GM21447 (cell line): ENCODE data around the gene SLC35E3.

ENCODE experiments used
- ATAC-seq: cut with Tn5 transposase; IDR thresholded peaks from one replicate; pipeline ENCODE4 v1.9.1; 2021; ENCODE audit not compliant: unreplicated experiment

Gene SLC35E3

DNA sequence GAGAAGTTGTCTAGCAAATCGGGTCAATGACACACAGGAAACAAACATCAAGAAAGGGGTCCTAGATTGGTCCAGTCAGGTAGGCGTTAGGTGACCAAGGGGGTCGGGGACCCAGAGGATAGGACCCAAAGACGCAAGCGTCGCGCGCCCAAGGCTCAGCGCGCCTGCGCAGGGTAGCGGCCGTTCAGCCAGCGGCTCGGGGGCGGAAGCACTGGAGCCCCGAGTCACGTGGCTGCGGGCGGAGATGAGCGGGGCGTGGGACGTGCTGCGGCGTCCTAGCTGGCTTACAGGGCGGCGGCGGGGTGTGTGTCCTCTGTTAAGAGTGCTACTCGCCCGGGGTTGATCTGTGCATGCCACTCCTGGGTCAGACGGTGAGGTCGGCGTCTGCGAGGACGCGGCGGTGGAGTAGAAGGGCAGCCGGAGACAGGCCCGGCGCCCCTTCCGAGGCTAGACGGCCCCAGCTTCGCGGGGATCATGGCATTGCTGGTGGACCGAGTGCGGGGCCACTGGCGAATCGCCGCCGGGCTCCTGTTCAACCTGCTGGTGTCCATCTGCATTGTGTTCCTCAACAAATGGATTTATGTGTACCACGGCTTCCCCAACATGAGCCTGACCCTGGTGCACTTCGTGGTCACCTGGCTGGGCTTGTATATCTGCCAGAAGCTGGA is at the start of gene SLC35E3:
Gene SLC35E3, plus strand, starts transcription at position 273 of the 668 bp plus-strand sequence. Its CDS starts 202 bp downstream, at position 475.
- peak; percentile 97 for ATAC-seq

DNA sequence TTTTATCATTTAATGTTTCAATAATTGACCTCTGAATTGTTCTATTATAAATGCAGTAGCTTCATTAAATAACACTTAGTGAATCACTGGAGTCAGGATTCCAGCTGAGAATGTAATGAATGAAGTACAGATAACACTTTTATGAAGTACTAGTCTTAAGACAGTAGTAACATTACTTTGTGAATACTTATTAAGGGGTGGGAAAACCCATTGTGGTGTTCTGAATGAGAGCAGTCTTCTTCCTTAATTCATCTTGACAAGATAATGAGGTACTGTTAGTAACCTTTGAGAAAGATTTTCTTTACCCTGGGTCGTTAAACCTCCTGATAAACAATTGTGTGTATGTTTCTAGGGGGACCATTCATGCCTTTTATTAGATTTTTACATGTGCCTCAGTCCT is 46.5 kb upstream of the SLC35E3 start:
- no peak for ATAC-seq

DNA sequence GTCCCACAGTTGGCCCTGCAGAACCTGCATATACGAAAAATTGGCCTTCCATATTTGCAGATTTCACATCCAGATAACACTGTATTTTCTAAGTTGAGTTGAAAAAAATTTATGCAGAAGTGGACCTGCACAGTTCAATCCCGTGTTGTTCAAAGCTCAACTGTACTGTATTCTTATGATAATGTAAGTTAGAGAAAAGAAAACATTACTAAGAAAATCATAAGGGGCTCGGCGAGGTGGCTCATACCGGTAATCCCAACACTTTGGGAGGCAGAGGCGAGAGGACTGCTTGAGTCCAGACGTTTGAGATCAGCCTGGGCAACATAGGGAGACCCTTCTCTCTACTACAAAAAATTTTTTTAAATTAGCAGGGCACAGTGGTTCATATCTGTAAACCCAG is 18.2 kb upstream of the SLC35E3 start:
- ATAC-seq = no peak

DNA sequence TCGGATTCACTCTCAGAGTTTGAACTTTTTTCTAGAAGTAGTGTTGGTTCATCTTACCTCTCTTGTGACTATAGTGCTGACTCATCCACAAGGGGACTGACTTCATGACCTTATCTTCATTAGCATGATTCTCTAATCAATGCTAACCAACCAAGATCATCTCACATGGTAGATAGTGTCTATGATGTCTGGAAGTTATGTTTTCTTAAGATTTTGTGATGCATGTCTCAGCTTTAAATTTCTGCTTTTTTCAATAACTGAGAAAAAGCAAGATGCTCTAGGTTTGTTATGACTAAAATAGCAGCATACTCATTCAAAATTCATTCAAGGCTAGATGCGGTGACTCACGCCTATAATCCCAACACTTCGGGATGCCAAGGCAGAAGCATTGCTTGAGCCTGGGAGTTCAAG is 12.3 kb upstream of the SLC35E3 start:
- ATAC-seq = no peak

DNA sequence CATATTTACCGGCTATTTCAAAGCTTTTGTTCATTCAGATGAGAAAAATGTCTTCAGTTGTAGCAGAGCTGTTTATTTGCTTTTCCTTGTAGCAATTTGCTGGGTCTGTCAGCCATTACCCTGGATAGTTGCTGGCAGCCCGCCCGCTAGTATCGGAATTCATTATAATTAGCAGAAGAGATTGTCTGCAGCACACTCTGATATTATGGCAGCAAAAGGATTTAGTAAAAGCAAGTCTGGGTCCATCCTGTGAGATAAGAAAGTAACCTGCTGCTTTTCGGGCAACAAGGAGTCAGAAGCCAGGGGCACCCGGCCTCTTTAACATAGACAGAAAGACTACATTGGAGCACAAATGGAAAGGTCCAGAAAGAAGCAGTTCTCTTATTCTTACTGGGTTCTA is 6.1 kb upstream of the SLC35E3 start:
- ATAC-seq = no peak

DNA sequence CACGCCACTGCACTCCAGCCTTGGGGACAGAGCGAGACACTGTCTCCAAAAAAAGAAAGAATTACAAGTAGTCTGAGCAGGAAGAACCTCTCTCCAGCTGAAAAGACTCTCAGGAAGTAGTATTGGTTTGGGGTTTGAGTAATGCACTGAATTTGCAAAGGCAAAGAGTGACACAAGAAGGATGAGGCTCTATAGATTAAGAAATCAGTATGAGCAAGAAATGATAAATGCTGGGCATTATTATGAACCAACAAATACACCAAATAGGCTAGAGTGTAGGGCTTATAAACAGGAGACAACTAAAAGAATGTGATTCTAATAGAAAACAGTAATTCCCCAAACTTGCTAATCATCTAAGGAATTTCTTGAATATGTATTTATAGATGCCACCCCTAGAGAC is 2.6 kb upstream of the SLC35E3 start:
- no peak for ATAC-seq

DNA sequence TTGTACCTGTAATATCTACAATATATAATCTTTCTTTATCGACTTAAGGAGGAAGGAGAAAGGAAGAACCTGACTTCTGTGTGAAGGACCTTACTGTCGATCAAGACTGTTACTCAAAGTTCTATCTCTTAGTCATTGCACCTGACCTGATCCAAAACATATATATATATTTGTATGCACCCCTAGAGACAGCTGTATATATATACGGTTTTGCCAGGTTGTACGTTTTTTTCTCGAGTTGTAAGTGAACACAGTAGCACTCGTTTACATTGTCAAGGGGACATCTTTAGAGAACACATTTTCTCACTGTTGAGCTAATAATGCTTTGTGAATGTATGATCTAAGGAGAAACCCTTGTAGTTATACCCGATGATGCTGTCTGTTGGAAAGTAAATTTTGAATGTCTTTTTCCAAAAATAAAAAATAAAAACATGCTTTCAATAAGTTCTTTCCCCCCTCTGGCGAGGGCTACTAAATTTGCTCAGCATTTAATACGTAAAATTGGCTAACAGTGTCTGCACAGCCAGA is 536 bp upstream of the SLC35E3 start:
- no peak for ATAC-seq

DNA sequence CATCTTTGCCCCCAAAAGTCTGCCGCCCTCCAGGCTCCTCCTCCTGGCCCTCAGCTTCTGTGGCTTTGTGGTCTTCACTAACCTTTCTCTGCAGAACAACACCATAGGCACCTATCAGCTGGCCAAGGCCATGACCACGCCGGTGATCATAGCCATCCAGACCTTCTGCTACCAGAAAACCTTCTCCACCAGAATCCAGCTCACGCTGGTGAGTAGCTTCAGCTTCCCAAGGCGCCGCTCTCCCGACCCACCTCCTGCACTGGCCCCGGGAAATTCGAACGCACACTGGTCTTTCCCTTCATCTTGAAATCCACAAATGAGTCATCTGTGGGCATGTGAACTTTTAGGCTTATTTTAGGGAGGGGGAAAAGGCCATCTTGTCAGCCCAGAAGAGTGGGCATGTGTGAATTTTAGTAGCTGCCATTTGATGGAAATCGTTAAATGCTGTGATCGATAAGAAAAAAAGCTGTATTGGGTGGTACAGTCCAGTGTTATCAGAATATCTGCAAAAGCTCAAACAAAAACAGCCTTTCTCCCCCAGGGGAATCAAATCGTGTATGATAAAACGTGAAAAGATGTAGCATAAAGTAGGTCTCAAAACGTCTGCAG is 700 bp downstream of the SLC35E3 start:
- ATAC-seq = peak; percentile 44

DNA sequence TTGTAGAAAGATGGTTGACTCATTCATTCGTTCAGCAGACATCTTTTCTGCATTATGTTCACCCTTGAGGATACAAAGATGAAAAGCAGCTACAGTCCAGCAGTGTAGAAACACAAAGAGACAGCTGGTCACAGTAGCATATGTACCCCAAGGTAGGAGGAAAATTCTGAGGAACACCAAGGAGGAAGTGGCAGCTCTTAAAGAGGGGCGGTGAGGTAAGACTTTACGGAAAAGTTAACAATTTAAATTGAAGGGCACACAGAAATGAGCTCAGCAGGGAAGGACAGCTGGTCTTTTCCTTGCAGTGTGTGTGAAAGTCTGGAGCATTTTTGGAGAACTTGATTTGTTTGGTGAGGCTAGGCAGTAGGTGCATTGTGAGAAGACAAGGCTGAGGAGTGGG is 3.5 kb downstream of the SLC35E3 start:
- no peak for ATAC-seq

DNA sequence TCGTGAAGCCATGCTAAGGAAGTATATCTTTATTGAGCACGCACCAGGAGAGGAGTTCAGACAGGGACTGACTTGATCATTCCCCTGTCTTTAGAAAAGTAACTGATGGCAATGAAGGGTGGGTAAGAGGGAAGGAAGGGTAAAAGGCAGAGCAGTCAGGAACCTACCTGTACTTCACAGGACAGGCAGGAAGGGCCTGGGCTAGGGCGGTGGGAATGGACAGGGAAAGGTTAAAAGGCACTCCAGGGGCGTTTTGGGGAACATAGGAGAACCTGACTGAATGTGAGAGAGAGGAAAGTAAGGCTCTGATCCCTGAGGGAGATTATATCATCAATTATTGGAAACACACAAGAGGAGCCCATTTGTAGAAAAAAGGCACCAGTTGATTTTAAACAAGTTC is 3.9 kb downstream of the SLC35E3 start:
- ATAC-seq = no peak

DNA sequence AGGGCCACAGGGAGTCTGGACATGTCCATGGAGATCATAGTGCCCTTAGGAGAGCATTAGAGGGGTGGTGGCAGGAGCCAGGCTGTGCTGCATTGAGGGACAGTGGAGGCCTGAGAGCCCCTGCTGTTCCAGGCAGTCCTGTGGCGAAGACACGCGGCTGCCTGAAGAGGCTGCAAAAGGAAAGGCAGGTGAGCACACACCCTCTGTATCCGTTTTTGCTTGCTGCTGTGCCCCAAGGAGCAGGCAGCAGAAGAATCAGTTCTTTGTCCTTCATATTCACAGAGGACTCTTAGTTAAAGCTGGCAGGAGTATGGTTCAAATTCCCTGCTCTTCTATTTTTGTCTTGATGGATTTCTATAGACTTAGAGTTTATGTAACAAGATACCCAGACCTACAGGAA is 4.5 kb downstream of the SLC35E3 start:
- no peak for ATAC-seq

DNA sequence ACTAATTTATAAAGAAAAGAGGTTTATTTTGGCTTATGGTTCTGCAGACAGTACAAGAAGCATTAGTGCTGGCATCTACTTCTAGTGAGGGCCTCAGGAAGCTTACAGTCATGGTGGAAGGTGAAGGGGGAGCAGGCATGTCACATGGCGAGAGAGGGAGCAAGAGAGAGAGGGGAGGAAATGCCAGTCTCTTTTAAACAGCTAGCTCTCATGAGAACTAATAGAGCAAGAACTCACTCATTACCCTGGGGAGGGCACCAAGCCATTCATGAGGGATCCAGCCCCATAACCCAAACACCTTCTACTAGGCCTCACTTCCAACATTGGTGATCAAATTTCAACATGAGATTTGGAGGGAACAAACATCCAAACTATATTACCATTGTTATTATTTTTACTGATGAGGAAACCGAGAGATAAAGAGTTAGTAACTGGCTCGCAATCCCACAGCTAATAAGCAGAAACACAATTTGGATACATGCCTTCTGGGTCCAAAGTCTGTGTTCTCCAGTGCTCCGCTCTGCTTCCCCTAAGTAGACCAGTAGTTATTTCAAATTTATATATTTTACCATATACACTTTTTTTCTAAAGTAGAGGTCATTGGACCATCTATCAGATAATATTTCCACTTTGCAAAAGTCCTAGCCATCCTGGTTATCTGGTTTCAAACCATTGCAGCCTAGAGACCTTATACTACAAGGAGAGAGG is 9.7 kb downstream of the SLC35E3 start:
- ATAC-seq = no peak

DNA sequence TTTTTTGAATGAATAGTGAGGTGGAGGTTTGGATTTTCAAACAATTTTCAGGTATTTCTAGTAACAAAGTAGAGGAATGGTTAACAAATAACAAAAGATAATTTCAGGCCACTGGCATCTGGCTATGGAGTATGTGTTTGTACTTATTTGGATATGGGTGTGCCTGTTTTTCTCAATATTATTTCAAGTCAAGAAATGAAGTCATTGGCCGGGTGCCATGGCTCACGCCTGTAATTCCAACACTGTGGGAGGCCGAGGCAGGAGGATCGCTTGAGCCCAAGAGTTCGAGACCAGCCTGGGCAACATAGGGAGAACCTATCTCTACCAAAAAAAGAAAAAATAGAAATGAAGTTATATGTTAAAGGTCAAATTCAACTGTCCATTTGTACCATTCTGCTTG is 13.9 kb downstream of the SLC35E3 start:
- no peak for ATAC-seq

DNA sequence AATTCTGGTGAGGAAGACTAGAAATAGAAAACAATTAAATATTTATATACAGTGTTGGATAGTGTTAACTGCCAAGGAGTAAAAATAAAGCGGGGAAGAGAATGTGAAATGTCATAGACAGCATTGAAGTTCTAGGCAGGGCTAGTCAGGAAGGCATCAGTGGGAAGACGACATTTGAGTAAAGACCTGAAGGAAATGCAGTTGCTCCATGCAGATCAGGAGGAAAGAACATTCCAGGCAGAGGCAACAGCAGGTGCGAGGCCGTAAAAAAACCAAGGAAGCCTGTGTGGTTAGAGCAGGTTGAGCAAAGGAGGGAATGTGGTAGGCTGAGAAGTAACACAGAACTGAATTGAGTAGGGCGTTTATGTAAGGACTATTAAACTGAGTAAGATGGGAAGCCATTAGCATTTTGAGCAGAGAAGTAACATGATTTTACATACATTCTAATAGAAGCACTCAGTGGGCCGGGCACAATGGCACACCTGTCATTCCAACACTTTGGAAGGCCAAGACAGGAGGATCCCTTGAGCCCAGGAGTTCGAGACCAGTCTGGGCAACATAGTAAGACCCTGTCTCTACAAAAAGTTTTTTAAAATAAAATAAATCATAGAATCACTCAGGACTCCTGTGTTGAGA is 14.9 kb downstream of the SLC35E3 start:
- no peak for ATAC-seq

DNA sequence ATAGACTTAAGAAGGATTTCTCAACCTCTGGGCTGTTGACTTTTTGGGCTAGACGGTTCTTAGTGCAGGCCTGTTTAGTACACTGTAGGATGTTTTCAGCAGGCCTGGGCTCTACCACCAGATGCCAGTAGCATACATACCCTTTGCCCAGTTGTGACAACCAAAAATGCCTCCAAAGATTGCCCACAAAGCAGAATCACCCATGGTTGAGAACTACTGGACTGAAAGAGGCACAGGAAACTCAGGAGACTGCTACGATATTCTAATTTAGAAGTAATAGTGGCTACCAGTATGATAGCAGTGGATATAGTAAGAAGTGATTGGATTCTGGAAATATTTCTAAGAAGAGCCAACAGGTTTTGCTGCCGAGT is 15.5 kb downstream of the SLC35E3 start:
- no peak for ATAC-seq

DNA sequence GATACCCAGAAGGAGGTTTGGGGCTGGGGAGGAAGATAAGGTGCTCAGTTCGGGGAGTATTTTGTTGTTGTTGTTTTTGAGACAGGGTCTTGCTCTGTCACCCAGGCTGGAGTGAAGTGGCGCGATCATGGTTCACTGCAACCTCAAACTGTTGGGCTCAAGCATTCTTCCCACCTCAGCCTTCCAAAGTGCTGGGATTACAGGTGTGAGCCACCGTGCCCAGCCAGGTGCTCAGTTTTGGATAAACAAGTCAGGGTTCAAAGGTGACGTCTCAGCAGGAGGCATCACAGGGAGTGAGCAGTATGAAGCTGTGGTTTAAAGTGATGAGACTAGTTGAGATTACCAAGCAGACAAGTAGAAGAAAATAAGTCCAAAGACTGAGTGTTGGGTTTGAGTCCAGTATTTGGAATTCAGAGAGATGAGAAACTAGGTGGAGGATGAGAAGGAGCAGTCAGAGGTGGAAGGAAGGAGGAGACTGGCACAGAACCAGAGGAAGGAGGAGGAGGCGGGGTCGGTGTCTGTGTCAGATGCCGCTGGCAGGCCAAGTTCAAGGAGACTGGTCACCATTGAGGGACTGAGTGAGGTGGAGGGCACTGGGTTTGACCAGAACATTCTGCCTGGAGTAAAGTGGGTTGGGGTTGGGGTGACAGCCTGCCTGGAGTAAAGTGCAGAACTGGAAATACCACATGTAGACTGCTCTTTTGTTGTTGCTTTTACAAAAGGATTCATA is 16.1 kb downstream of the SLC35E3 start:
- no peak for ATAC-seq

DNA sequence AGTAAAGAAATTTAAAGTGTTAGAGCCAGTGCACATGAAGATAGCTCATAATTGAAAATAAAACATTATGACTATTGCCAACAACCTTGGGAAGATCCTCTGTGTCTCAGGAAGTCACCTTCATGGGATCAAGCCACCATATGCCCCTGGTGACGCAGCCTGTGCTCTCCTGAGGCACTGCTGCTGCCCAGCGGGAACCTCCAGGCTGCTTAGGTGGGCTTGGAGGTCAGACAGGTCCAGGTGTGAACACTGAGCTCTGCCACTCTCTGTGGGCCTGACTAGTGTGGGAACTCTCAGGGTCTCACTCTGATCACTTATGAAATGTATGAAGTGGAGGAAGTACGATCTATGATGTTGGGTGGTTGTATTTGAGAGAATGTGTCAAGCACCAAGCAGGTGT is 16.7 kb downstream of the SLC35E3 start:
- ATAC-seq = no peak

DNA sequence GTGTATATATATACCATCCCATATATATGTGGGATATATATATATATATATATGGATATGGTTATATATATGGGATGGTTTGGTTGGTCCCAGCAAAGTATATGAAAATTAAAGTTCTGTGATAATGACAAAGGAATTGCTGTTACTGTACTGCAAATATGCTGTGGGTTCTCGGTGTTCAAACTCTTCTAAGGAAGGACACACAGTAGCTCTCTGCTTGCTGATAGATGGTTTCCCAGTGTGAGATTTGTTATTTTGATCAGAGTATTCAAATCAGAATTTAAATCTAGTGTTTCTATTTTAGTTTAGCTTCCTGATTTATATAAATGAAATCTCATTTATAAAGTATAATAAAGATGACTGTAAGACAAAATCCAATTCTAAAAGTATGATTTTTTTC is 19.7 kb downstream of the SLC35E3 start:
- ATAC-seq = no peak

DNA sequence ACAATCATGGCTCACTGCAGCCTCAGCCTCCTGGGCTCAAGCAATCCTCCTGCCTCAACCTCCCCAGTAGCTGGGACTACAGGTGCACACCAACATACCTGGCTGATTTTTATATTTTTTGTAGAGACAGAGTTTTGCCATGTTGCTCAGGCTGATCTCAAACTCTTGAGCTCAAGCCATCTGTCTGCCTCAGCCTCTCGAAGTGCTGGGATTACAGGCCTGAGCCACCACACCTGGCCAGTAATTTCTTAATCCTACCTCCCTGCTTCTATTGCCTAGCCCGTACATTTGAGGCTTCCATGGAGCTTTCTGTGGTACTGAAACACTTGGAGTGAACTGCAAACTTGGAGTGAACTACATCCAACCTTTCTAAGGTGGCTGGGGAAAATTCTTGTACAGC is 20.7 kb downstream of the SLC35E3 start:
- no peak for ATAC-seq

DNA sequence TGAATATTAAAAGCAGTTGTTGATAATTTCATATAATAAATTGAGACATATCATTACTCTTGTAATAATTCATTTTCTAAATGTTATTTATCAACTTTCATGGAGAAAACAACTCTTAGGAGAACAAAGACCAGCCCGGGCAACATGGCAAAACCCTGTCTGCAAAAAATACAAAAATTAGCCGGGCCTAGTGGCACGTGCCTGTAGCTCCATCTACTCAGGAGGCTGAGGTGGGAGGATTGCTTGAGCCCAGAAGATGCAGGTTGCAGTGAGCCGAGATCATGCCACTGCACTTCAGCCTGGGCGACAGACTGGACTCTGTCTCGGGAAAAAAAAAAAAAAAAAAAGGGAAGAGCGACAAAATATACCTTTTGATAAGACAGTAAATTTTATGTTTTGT is 21.2 kb downstream of the SLC35E3 start:
- ATAC-seq = no peak

DNA sequence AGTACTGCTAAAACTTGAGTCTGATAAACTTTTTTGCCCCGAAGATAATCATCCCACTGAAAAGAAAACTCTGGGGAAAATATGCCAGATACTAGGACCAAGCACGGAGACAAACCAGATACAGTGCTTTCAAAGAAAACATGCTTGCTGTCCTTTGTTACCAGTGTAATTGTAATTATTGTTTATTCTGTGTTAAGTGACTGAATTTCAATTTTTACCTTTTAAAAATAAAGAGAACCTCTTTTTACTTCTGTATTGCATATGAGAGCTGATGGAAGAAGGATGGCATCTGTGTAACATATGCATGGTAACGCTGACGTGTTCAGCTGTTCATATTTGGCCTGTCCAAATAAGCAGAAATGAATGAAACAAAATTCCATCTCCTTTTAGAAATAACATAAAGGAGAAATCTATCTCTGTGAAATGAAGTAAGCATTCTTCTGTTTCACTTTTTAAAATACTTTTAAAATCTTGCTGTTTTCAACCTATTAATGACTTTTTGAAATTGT is 22.5 kb downstream of the SLC35E3 start:
- no peak for ATAC-seq
